ENCODE results near the gene RAF1. TPM values are rescaled to one million over a fixed set of nuclear protein-coding genes. Genes with fewer than 3 reads are reported as not detected.

The RAF1 gene
- total RNA-seq, 1 experiment from 2014 or later, result 68.8 TPM

- ATAC-seq (no peak), DNase-seq (ENCODE audit: low read depth, low spot score) (no peak)
- Histone ChIP-seq H3K27ac (ENCODE audit: low read length) (no peak overlapping the region), H3K9me3 (ENCODE audit: control insufficient read depth, insufficient read depth, low read depth, low read length) (no peaks in the 10 kb centered on the region), H3K4me1 (ENCODE audit: control insufficient read depth, insufficient read depth, low read length) (no peaks in the 10 kb centered on the region), H3K27me3 (ENCODE audit: control insufficient read depth, insufficient read depth, low read length) (no peaks in the 10 kb centered on the region), H3K4me3 (ENCODE audit: low read depth in 2 of 2, low read length in 2 of 2) (no peak overlapping the region), H3K36me3 (ENCODE audit: control insufficient read depth, insufficient read depth, low read length) (no peaks in the 10 kb centered on the region; the same call in 1 of the 2 replicates)
- ChIA-PET CTCF (no interaction called here), POLR2A (no interaction called here)
- intact Hi-C loops (cut with micrococcal nuclease; ENCODE audit: unreplicated experiment) (no loop called here), in situ Hi-C loops (cut with HindIII; ENCODE audit: low pct_unique_long_range_greater_than_20kb, low sequenced_read_pairs) (no loop called here)
- BruUV-seq (replicated peaks), result no TSS peak
- TF ChIP-seq TCF7L2 (IDR thresholded peaks at IDR 0.05; ENCODE audit: low read depth, low read length) (no peak), REST (IDR thresholded peaks at IDR 0.05; ENCODE audit: insufficient read depth in 1 of 2, low read depth in 2 of 2, low read length in 1 of 2) (no peak), SIN3A (IDR thresholded peaks at IDR 0.05; ENCODE audit: borderline replicate concordance, insufficient read depth, low read depth, low read length) (no peak), POLR2AphosphoS5 (IDR thresholded peaks at IDR 0.05; ENCODE audit: low read depth, low read length) (no peak), CTCF (IDR thresholded peaks at IDR 0.05) (no peak)
Observed at GRCh38 chr3:12620305-12620704, 43.6 kb downstream of the RAF1 start.

GRCh38 chr3:12618426-12618825 lies 45.5 kb downstream of the RAF1 start:
- BruUV-seq (replicated peaks), result no TSS peak
- H3K36me3 ChIP-seq (ENCODE audit: control insufficient read depth, insufficient read depth, low read length), result peaks cover 2% of the 10 kb centered on the region
- POLR2A ChIA-PET, result no interaction called here
- no peaks in the 10 kb centered on the region for H3K27me3 ChIP-seq (ENCODE audit: control insufficient read depth, insufficient read depth, low read length)
- TF ChIP-seq TCF7L2 (IDR thresholded peaks at IDR 0.05; ENCODE audit: low read depth, low read length) (no peak), REST (IDR thresholded peaks at IDR 0.05; ENCODE audit: insufficient read depth in 1 of 2, low read depth in 2 of 2, low read length in 1 of 2) (no peak), SIN3A (IDR thresholded peaks at IDR 0.05; ENCODE audit: borderline replicate concordance, insufficient read depth, low read depth, low read length) (no peak), CTCF (IDR thresholded peaks at IDR 0.05) (no peak), POLR2AphosphoS5 (IDR thresholded peaks at IDR 0.05; ENCODE audit: low read depth, low read length) (no peak)
- in situ Hi-C loops (cut with HindIII; ENCODE audit: low pct_unique_long_range_greater_than_20kb, low sequenced_read_pairs), result no loop called here
- no peak overlapping the region for H3K27ac ChIP-seq (ENCODE audit: low read length)
- intact Hi-C loops (cut with micrococcal nuclease; ENCODE audit: unreplicated experiment), result loop anchor here (10.0 kb wide), 1 partner anchor 744 kb away; no protein-coding TSS in a partner anchor
- CTCF ChIA-PET, result no interaction called here
- H3K4me1 ChIP-seq (ENCODE audit: control insufficient read depth, insufficient read depth, low read length), result no peaks in the 10 kb centered on the region
- no peaks in the 10 kb centered on the region for H3K9me3 ChIP-seq (ENCODE audit: control insufficient read depth, insufficient read depth, low read depth, low read length)
- DNase-seq (ENCODE audit: low read depth, low spot score) (no peak), ATAC-seq (no peak)
- no peak overlapping the region for H3K4me3 ChIP-seq (ENCODE audit: low read depth in 2 of 2, low read length in 2 of 2)
